Stimulated activated CD4-positive, alpha-beta T cell treated with anti-CD3 and anti-CD28 coated beads, Interleukin-4, amount 100 ng/mL, for 48 hours (primary cell): ENCODE data around the gene RAD51.

Experiments
- DNase-seq, 2 donors: peaks; one replicate each; pipeline ENCODE4 v3.0.0-alpha.2; 2020; ENCODE audit warnings: low read depth in 2 of 2

Gene RAD51

GRCh38 chr15:40722354-40722753 is 27.4 kb downstream of the RAD51 start:
- DNase-seq, result no peak

- no peak for DNase-seq
These were observed 28.0 kb downstream of the RAD51 start for GRCh38 chr15:40722934-40723333.

GRCh38 chr15:40723919-40724318 is 28.9 kb downstream of the RAD51 start:
- DNase-seq, result no peak

- no peak for DNase-seq
These were observed 36.1 kb downstream of the RAD51 start for GRCh38 chr15:40731034-40731433.

GRCh38 chr15:40736575-40736974 is 41.6 kb downstream of the RAD51 start:
- DNase-seq, result no peak

- no peak for DNase-seq
These were observed 42.1 kb downstream of the RAD51 start for GRCh38 chr15:40737048-40737447.

- no peak for DNase-seq
These were observed 44.1 kb downstream of the RAD51 start for GRCh38 chr15:40739047-40739446.

GRCh38 chr15:40739854-40740253 is 44.9 kb downstream of the RAD51 start:
- DNase-seq, result no peak

GRCh38 chr15:40743485-40743901 is 48.5 kb downstream of the RAD51 start:
- no peak for DNase-seq

- peak; percentile 39 to 50 for DNase-seq
These were observed 49.2 kb downstream of the RAD51 start for GRCh38 chr15:40743921-40744814.

GRCh38 chr15:40744815-40745152 is 49.8 kb downstream of the RAD51 start:
- no peak for DNase-seq

- no peak for DNase-seq
These were observed 52.0 kb downstream of the RAD51 start for GRCh38 chr15:40746916-40747418.

- DNase-seq, result no peak
These were observed 53.0 kb downstream of the RAD51 start for GRCh38 chr15:40747685-40748631.

GRCh38 chr15:40749151-40749630 is 54.2 kb downstream of the RAD51 start:
- no peak for DNase-seq

GRCh38 chr15:40750885-40751284 is 55.9 kb downstream of the RAD51 start:
- no peak for DNase-seq

GRCh38 chr15:40751745-40752144 is 56.8 kb downstream of the RAD51 start:
- DNase-seq, result no peak

GRCh38 chr15:40754574-40754882 is 59.6 kb downstream of the RAD51 start:
- no peak for DNase-seq

GRCh38 chr15:40754883-40755811 is 60.2 kb downstream of the RAD51 start, which contains the start of gene RMDN3:
RMDN3 (minus strand) TSS chr15:40755254; CDS start chr15:40754783, 471 bp downstream.
- peak; percentile 91 to 94 for DNase-seq

GRCh38 chr15:40755812-40756208 is 60.8 kb downstream of the RAD51 start:
- no peak for DNase-seq

- no peak for DNase-seq
These were observed 62.0 kb downstream of the RAD51 start for GRCh38 chr15:40756938-40757337.

GRCh38 chr15:40759961-40760360 is 65.0 kb downstream of the RAD51 start:
- DNase-seq, result no peak
